GM12801 (cell line): ENCODE measurements around the gene OCIAD1.

Source experiments
- TF ChIP-seq, protein P1 (sequence below): IDR thresholded peaks from one replicate; pipeline ENCODE4 v1.5.1; 2011; ENCODE audit warnings: control low read depth; ENCODE audit not compliant: insufficient read length; ENCODE audit errors: extremely low read depth

Gene OCIAD1

GRCh38 chr4:48792348-48793006 is 38.4 kb upstream of the OCIAD1 start:
- TF ChIP-seq, protein P1, sequence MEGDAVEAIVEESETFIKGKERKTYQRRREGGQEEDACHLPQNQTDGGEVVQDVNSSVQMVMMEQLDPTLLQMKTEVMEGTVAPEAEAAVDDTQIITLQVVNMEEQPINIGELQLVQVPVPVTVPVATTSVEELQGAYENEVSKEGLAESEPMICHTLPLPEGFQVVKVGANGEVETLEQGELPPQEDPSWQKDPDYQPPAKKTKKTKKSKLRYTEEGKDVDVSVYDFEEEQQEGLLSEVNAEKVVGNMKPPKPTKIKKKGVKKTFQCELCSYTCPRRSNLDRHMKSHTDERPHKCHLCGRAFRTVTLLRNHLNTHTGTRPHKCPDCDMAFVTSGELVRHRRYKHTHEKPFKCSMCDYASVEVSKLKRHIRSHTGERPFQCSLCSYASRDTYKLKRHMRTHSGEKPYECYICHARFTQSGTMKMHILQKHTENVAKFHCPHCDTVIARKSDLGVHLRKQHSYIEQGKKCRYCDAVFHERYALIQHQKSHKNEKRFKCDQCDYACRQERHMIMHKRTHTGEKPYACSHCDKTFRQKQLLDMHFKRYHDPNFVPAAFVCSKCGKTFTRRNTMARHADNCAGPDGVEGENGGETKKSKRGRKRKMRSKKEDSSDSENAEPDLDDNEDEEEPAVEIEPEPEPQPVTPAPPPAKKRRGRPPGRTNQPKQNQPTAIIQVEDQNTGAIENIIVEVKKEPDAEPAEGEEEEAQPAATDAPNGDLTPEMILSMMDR, result no peak

GRCh38 chr4:48795108-48795507 is 35.8 kb upstream of the OCIAD1 start:
- TF ChIP-seq, protein P1, result no peak

DNA sequence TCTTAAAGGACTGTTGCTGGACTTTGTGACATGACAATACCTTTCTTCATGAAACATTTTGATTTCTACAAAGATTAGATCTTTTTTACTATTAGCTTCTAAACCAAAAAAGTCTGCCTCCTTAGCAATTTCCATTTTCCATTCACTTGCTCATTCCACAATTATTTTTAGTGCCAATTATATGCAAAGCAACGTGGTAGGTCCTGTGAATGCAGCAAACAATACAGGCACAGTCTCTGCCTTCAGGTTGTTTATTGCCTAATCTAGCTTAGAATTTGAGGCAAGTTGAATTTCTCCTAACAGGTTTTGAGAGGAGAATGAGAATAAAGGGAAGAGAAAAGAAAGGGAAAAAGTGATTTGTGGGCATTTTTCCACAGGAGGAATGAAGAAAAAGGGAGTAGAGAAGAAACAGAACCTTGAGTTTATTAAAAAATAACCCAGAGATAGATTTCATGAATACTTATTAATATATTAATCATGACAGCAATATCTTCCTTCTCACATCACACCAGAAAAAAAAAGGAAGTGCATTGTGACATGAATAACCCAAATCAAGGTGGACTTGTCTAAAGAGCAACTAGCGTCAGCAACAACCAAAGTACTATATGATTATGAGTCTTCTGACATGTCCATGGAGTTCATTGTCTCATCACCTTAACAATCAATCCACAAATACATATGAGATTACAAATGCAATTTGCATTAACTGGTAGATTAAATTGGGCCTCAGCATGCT is 34.5 kb upstream of the OCIAD1 start:
- TF ChIP-seq, protein P1, result no peak

GRCh38 chr4:48796927-48797679 is 33.8 kb upstream of the OCIAD1 start:
- TF ChIP-seq, protein P1, result no peak

DNA sequence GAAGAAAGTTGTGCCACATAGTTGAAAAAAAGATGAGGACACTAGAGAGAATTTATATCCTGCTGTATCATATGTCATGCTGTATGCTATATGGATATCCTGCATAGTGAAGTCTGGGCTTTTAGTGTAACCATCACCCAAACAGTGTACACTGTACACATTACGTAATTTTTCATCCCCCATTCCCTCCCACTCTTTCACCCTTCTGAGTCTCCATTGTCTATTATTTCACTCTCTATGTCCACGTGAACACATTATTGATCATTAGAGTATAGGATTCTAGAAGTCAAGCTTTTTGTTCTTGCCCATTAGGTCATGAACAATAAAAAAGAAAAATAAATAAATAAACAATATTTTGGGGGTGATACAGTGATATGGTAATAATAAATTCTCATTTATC is 32.8 kb upstream of the OCIAD1 start:
- TF ChIP-seq, protein P1, result no peak

DNA sequence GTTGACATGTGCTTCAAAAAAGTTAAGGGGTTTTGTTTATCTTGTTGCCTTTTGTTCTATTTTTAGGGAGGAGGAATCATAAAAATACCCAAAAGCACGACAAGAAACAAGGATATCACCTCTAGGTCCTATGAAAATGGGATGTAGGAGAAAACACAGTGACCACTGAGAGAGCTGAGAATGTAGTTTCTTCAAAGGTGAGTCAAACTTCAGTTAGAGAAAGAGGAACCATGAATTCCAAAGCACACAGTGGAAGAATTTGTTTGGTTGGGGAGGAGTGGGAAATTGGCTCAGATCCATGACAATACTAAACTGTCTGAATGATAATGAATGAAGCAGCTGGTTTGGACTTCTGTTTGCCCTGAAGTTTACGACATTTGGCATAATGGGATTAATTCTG is 31.7 kb upstream of the OCIAD1 start:
- TF ChIP-seq, protein P1, result no peak

GRCh38 chr4:48801016-48801715 is 29.7 kb upstream of the OCIAD1 start:
- TF ChIP-seq, protein P1, result no peak
